DOHH2 (cell line): ENCODE results near the gene NYNRIN.

Source experiments
- EZH2phosphoT487 ChIP-seq: fragments of 200-600 bp; sonication (generic); IDR thresholded peaks from 2 replicates; pipeline ENCODE4 v1.6.1; 2017; ENCODE audit warnings: borderline replicate concordance, mild to moderate bottlenecking, antibody characterized with exemption, low read length, moderate library complexity, mixed read lengths
- TF ChIP-seq, protein P1 (sequence below): fragments of 200-600 bp; sonication (generic); IDR thresholded peaks from one replicate; pipeline ENCODE4 v1.5.1; 2014; ENCODE audit warnings: antibody characterized with exemption, mild to moderate bottlenecking, low read depth, low read length; ENCODE audit not compliant: poor library complexity, severe bottlenecking

DNA sequence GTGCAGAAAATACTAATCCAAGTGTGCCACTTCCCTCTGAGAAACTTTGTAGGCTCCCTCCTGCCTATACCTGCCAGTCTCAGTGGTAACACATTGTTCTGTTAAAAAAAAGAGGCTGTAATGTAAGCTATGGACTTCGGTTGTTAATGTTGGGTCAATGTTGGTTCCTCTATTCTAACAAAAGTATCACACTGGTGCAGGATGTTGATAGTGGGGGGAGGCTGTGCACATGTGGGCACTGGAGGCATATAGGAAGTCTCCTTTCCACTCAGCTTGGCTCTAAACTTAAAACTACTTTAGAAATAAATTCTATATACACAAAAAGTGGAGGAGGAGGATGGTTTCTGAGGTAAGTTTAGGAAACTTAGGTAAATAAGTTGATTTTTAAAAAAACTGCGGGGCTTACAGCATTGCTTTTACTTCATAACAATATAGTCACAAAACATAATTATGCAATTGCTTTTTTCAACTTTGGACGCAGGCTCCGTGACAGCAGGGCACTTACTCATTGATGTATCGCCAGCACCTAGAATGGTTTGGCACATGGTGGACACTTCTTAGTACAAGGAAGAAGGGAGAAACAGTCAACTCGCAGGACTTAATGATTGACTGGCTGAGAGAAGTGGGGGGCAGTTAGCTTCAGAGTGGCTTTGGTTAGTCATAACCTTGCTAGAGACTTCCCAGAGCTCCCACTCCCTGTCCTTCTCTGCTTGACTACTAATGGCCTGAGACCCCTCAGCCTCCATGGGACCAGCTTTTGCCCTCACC is 7.9 kb upstream of the NYNRIN start:
- TF ChIP-seq, protein P1, sequence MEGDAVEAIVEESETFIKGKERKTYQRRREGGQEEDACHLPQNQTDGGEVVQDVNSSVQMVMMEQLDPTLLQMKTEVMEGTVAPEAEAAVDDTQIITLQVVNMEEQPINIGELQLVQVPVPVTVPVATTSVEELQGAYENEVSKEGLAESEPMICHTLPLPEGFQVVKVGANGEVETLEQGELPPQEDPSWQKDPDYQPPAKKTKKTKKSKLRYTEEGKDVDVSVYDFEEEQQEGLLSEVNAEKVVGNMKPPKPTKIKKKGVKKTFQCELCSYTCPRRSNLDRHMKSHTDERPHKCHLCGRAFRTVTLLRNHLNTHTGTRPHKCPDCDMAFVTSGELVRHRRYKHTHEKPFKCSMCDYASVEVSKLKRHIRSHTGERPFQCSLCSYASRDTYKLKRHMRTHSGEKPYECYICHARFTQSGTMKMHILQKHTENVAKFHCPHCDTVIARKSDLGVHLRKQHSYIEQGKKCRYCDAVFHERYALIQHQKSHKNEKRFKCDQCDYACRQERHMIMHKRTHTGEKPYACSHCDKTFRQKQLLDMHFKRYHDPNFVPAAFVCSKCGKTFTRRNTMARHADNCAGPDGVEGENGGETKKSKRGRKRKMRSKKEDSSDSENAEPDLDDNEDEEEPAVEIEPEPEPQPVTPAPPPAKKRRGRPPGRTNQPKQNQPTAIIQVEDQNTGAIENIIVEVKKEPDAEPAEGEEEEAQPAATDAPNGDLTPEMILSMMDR, result no peak
- no peak for TF ChIP-seq EZH2phosphoT487
